ENCODE data around the gene STAM2. TPM values are rescaled to one million over a fixed set of nuclear protein-coding genes. Genes with fewer than 3 reads are reported as not detected.
"Not testable (repeated sequence)": the region's sequence is repeated elsewhere in the genome, so short reads cannot be mapped to it uniquely, and the experiment has no call there.

STAM2 gene
- total RNA-seq, 1 donor from 2014 or later, result 35.3 TPM

DNA sequence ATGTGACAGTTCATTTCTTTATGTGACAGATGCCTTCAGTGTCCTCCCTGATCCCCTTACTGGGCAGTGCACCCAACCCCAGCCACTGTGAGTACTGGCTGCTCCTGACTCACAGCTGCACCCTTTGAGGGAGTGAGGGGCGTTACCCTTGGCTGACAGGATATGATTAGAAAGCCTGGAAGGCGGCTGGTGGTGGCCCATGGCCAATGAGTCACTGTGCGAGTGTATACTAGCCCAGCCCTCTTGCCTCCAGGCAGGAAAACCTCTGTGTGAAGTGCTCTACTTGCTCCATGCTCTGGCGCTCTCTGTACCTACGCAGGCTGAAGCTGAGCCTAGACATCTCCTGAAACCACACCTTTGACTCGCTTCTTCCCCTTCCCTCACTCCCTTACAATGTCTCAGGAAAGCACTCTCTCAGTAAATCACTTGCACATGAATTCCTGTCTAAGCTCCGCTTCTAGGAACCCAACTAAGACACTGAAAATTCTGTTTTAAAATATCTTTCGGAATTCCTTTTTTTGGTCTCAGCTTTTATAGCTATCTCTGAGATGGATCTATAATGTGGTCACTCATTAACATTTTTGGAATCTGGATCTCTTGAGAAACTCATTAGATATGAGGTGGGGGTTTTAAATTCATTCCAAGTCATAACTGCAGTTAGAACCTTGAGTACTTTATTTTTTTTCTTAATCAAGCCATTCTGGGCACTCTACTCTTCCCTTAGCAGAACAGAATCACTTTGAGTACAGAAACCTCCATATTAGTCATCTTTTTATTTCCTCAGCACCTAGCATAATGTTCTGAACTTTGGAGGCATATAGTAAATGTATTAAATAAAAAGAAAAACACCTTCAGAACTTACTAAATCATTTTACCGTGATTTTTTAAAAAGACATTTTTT lies 25.3 kb upstream of the STAM2 start:
- Mint-ChIP-seq H3K4me1 (ENCODE audit: low read depth, unreplicated experiment) (peaks cover 15% of the 10 kb centered on the region), H3K36me3 (ENCODE audit: low read depth, unreplicated experiment) (no peaks in the 10 kb centered on the region), H3K27ac (ENCODE audit: unreplicated experiment) (peak overlapping the region; percentile 35), H3K9me3 (ENCODE audit: unreplicated experiment) (peaks cover 23% of the 10 kb centered on the region), H3K27me3 (ENCODE audit: low read depth, unreplicated experiment) (no peaks in the 10 kb centered on the region), H3K4me3 (ENCODE audit: unreplicated experiment) (peak overlapping the region; percentile 43)
- no peaks in the 10 kb centered on the region for H3K9me3 ChIP-seq (ENCODE audit: insufficient read depth, low read depth, low read length)
- H4K20me1 ChIP-seq (ENCODE audit: insufficient read depth, low read length), result no peaks in the 10 kb centered on the region
- H3K79me2 ChIP-seq (ENCODE audit: insufficient read depth, low read length), result no peaks in the 10 kb centered on the region
- H3K27ac ChIP-seq (ENCODE audit: low read depth, low read length), result peak overlapping the region; percentile 80
- DNase-seq (ENCODE audit: low read depth) (peak; percentile 97), FAIRE-seq (peak; percentile 95)
- no peaks in the 10 kb centered on the region for H3K36me3 ChIP-seq (ENCODE audit: insufficient read depth, low read length)
- H3K4me1 ChIP-seq (ENCODE audit: insufficient read depth, low read length), result peaks cover 15% of the 10 kb centered on the region
- H3K27me3 ChIP-seq (ENCODE audit: insufficient read depth, low read length), result no peaks in the 10 kb centered on the region
- peak overlapping the region; percentile 45 for H3K4me3 ChIP-seq (ENCODE audit: insufficient read depth, low read depth, low read length)
- TF ChIP-seq, protein P1, sequence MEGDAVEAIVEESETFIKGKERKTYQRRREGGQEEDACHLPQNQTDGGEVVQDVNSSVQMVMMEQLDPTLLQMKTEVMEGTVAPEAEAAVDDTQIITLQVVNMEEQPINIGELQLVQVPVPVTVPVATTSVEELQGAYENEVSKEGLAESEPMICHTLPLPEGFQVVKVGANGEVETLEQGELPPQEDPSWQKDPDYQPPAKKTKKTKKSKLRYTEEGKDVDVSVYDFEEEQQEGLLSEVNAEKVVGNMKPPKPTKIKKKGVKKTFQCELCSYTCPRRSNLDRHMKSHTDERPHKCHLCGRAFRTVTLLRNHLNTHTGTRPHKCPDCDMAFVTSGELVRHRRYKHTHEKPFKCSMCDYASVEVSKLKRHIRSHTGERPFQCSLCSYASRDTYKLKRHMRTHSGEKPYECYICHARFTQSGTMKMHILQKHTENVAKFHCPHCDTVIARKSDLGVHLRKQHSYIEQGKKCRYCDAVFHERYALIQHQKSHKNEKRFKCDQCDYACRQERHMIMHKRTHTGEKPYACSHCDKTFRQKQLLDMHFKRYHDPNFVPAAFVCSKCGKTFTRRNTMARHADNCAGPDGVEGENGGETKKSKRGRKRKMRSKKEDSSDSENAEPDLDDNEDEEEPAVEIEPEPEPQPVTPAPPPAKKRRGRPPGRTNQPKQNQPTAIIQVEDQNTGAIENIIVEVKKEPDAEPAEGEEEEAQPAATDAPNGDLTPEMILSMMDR (IDR thresholded peaks at IDR 0.05; ENCODE audit: insufficient read depth, low read depth, low read length), result no peak
- no peak for TF ChIP-seq EZH2 (IDR thresholded peaks at IDR 0.05; ENCODE audit: insufficient read depth, low read length)
- peak overlapping the region; percentile 86 for H3K4me2 ChIP-seq (ENCODE audit: low read length)
- peak overlapping the region; percentile 72 for H3K9ac ChIP-seq (ENCODE audit: low read length)
- peak overlapping the region; percentile 78 for H2AFZ ChIP-seq (ENCODE audit: low read depth, low read length)

DNA sequence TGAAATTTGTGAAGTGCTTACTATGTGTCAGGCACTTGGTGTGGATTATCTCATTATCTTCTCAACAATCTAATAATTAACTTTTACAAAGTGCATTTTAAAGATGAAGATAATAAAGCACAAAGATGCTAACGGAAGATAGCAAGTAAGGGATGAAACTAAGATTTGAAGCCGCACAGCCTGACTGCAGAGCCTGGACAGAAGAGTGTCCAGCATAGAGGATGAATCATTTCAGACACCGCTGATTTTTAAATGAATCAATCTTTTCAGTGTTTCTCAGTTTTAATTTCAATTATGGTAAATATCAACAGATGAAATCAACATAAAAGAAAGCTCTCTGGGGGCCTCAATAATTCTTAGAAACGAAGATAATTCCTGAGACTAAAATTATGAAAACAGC lies 24.5 kb upstream of the STAM2 start:
- H3K27me3 ChIP-seq (ENCODE audit: insufficient read depth, low read length), result no peaks in the 10 kb centered on the region
- Mint-ChIP-seq H3K27me3 (ENCODE audit: low read depth, unreplicated experiment) (no peaks in the 10 kb centered on the region), H3K36me3 (ENCODE audit: low read depth, unreplicated experiment) (no peaks in the 10 kb centered on the region), H3K4me1 (ENCODE audit: low read depth, unreplicated experiment) (peaks cover 15% of the 10 kb centered on the region), H3K9me3 (ENCODE audit: unreplicated experiment) (peaks cover 26% of the 10 kb centered on the region), H3K4me3 (ENCODE audit: unreplicated experiment) (peak overlapping the region; percentile 43), H3K27ac (ENCODE audit: unreplicated experiment) (no peak overlapping the region)
- H3K4me3 ChIP-seq (ENCODE audit: insufficient read depth, low read depth, low read length), result no peak overlapping the region
- FAIRE-seq (no peak), DNase-seq (ENCODE audit: low read depth) (no peak)
- no peaks in the 10 kb centered on the region for H4K20me1 ChIP-seq (ENCODE audit: insufficient read depth, low read length)
- peaks cover 15% of the 10 kb centered on the region for H3K4me1 ChIP-seq (ENCODE audit: insufficient read depth, low read length)
- no peaks in the 10 kb centered on the region for H3K9me3 ChIP-seq (ENCODE audit: insufficient read depth, low read depth, low read length)
- no peaks in the 10 kb centered on the region for H3K36me3 ChIP-seq (ENCODE audit: insufficient read depth, low read length)
- no peaks in the 10 kb centered on the region for H3K79me2 ChIP-seq (ENCODE audit: insufficient read depth, low read length)
- H3K4me2 ChIP-seq (ENCODE audit: low read length), result peak overlapping the region; percentile 86
- H3K27ac ChIP-seq (ENCODE audit: low read depth, low read length), result no peak overlapping the region
- no peak overlapping the region for H2AFZ ChIP-seq (ENCODE audit: low read depth, low read length)
- TF ChIP-seq EZH2 (IDR thresholded peaks at IDR 0.05; ENCODE audit: insufficient read depth, low read length), result no peak
- TF ChIP-seq, protein P1 (IDR thresholded peaks at IDR 0.05; ENCODE audit: insufficient read depth, low read depth, low read length), result no peak
- no peak overlapping the region for H3K9ac ChIP-seq (ENCODE audit: low read length)

DNA sequence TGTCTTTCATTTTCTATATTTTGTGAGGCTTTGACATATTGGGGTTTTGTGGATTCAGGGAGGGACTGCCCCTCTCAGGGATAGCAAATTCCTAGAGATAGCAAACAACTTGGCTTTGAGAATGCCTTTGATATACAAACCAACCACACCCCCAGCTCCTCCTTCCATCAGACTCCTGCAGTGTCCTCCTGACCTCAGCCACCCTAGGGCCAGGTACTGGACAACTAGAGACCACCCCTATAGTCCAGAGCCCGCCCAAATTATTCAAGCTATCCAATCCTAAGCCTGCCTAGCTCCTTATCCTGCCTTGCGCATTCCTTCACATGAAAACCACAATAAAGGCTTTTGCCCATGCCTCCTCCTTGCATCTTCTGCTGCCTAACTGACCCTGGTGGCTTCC lies 22.9 kb upstream of the STAM2 start:
- Histone ChIP-seq H3K4me3 (ENCODE audit: insufficient read depth, low read depth, low read length) (no peak overlapping the region), H3K36me3 (ENCODE audit: insufficient read depth, low read length) (no peaks in the 10 kb centered on the region), H3K79me2 (ENCODE audit: insufficient read depth, low read length) (no peaks in the 10 kb centered on the region), H3K4me1 (ENCODE audit: insufficient read depth, low read length) (peaks cover 15% of the 10 kb centered on the region), H3K9me3 (ENCODE audit: insufficient read depth, low read depth, low read length) (no peaks in the 10 kb centered on the region), H2AFZ (ENCODE audit: low read depth, low read length) (no peak overlapping the region), H3K27me3 (ENCODE audit: insufficient read depth, low read length) (no peaks in the 10 kb centered on the region), H3K9ac (ENCODE audit: low read length) (no peak overlapping the region), H3K27ac (ENCODE audit: low read depth, low read length) (no peak overlapping the region), H3K4me2 (ENCODE audit: low read length) (no peak overlapping the region), H4K20me1 (ENCODE audit: insufficient read depth, low read length) (no peaks in the 10 kb centered on the region)
- H3K36me3 Mint-ChIP-seq (ENCODE audit: low read depth, unreplicated experiment), result no peaks in the 10 kb centered on the region
- TF ChIP-seq, protein P1 (IDR thresholded peaks at IDR 0.05; ENCODE audit: insufficient read depth, low read depth, low read length), result no peak
- TF ChIP-seq EZH2 (IDR thresholded peaks at IDR 0.05; ENCODE audit: insufficient read depth, low read length), result no peak
- FAIRE-seq (no peak), DNase-seq (ENCODE audit: low read depth) (no peak)
- peaks cover 15% of the 10 kb centered on the region for H3K4me1 Mint-ChIP-seq (ENCODE audit: low read depth, unreplicated experiment)
- H3K4me3 Mint-ChIP-seq (ENCODE audit: unreplicated experiment), result no peak overlapping the region
- H3K27ac Mint-ChIP-seq (ENCODE audit: unreplicated experiment), result no peak overlapping the region
- no peaks in the 10 kb centered on the region for H3K27me3 Mint-ChIP-seq (ENCODE audit: low read depth, unreplicated experiment)
- H3K9me3 Mint-ChIP-seq (ENCODE audit: unreplicated experiment), result peaks cover 30% of the 10 kb centered on the region

DNA sequence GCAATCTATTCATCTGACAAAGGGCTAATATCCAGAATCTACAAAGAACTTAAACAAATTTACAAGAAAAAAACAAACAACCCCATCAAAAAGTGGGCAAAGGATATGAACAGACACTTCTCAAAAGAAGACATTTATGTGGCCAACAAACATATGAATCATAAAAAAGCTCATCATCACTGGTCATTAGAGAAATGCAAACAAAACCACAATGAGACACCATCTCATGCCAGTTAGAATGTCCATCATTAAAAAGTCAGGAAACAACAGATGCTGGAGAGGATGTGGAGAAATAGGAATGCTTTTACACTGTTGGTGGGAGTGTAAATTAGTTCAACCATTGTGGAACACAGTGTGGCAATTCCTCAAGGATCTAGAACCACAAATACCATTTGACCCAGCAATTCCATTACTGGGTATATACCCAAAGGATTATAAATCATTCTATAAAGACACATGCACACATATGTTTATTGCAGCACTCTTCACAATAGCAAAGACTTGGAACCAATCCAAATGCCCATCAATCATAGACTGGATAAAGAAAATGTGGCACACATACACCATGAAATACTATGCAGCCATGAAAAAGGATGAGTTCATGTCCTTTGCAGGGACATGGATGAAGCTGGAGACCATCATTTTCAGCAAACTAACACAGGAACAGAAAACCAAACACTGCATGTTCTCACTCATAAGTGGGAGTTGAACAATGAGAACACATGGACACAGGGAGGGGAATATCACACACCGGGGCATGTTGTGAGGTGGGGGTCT lies 22.1 kb upstream of the STAM2 start:
- H3K27me3 ChIP-seq (ENCODE audit: insufficient read depth, low read length); H3K27ac ChIP-seq (ENCODE audit: low read depth, low read length); H3K4me2 ChIP-seq (ENCODE audit: low read length); H3K27me3 Mint-ChIP-seq (ENCODE audit: low read depth, unreplicated experiment); H3K27ac Mint-ChIP-seq (ENCODE audit: unreplicated experiment); H3K9me3 ChIP-seq (ENCODE audit: insufficient read depth, low read depth, low read length); H2AFZ ChIP-seq (ENCODE audit: low read depth, low read length); H3K4me3 Mint-ChIP-seq (ENCODE audit: unreplicated experiment); H4K20me1 ChIP-seq (ENCODE audit: insufficient read depth, low read length); H3K4me3 ChIP-seq (ENCODE audit: insufficient read depth, low read depth, low read length); FAIRE-seq; H3K36me3 Mint-ChIP-seq (ENCODE audit: low read depth, unreplicated experiment); DNase-seq (ENCODE audit: low read depth); H3K9ac ChIP-seq (ENCODE audit: low read length); H3K36me3 ChIP-seq (ENCODE audit: insufficient read depth, low read length); H3K79me2 ChIP-seq (ENCODE audit: insufficient read depth, low read length): not testable (repeated sequence)
- H3K4me1 ChIP-seq (ENCODE audit: insufficient read depth, low read length), result peaks cover 15% of the 10 kb centered on the region
- Mint-ChIP-seq H3K9me3 (ENCODE audit: unreplicated experiment) (peaks cover 35% of the 10 kb centered on the region), H3K4me1 (ENCODE audit: low read depth, unreplicated experiment) (peaks cover 15% of the 10 kb centered on the region)

Measured in astrocyte (in vitro differentiated cells and primary cell).